ENCODE measurements around the gene HRG.

DNA sequence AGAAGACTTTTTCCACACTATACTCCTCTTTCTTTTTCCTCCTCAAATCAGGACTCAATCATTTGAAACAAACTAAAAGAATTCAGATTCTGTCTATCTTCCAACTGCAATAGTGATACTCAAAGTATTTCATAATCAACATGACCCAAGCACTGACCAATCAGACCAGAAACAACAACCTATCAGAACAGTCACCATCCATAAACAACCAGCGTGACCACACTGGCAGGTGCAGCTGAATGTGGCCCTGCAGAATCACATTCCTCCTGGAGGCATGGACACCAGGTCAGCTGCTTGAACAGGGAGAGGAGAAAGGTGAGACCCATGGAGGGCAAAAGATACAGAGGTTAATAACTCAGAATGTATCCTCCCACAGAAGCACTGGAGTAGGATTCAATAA lies 13.3 kb downstream of the HRG start:
- no peak for TF ChIP-seq CHD1 (IDR thresholded peaks at IDR 0.05; ENCODE audit: low read depth, low read length)
- TF ChIP-seq RFX5 (IDR thresholded peaks at IDR 0.05; ENCODE audit: borderline replicate concordance, low read depth, low read length), result no peak
- TF ChIP-seq, protein P1, sequence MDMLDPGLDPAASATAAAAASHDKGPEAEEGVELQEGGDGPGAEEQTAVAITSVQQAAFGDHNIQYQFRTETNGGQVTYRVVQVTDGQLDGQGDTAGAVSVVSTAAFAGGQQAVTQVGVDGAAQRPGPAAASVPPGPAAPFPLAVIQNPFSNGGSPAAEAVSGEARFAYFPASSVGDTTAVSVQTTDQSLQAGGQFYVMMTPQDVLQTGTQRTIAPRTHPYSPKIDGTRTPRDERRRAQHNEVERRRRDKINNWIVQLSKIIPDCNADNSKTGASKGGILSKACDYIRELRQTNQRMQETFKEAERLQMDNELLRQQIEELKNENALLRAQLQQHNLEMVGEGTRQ (IDR thresholded peaks at IDR 0.05; ENCODE audit: low read length), result no peak
- no peak for TF ChIP-seq EZH2 (IDR thresholded peaks at IDR 0.05; ENCODE audit: low read depth, low read length, severe bottlenecking)
- TF ChIP-seq, protein P2, sequence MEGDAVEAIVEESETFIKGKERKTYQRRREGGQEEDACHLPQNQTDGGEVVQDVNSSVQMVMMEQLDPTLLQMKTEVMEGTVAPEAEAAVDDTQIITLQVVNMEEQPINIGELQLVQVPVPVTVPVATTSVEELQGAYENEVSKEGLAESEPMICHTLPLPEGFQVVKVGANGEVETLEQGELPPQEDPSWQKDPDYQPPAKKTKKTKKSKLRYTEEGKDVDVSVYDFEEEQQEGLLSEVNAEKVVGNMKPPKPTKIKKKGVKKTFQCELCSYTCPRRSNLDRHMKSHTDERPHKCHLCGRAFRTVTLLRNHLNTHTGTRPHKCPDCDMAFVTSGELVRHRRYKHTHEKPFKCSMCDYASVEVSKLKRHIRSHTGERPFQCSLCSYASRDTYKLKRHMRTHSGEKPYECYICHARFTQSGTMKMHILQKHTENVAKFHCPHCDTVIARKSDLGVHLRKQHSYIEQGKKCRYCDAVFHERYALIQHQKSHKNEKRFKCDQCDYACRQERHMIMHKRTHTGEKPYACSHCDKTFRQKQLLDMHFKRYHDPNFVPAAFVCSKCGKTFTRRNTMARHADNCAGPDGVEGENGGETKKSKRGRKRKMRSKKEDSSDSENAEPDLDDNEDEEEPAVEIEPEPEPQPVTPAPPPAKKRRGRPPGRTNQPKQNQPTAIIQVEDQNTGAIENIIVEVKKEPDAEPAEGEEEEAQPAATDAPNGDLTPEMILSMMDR (IDR thresholded peaks at IDR 0.05; ENCODE audit: control extremely low read depth in 1 of 3, insufficient read depth in 1 of 3, low read depth in 1 of 3, low read length in 3 of 3), result no peak
- TF ChIP-seq POLR2AphosphoS5 (IDR thresholded peaks at IDR 0.05; ENCODE audit: low read depth, low read length), result no peak
- TF ChIP-seq RXRA (IDR thresholded peaks at IDR 0.05; ENCODE audit: insufficient read depth, low read depth, low read length), result no peak
- no peak for TF ChIP-seq CBX8 (IDR thresholded peaks at IDR 0.05; ENCODE audit: borderline replicate concordance, low read depth, low read length)
- no peak for TF ChIP-seq YY1 (IDR thresholded peaks at IDR 0.05; ENCODE audit: low read depth, low read length)
- no peak for TF ChIP-seq POLR2A (IDR thresholded peaks at IDR 0.05; ENCODE audit: control extremely low read depth in 1 of 2, low read depth in 2 of 2, low read length in 2 of 2)
- no peak for TF ChIP-seq NRF1 (IDR thresholded peaks at IDR 0.05; ENCODE audit: low read depth, low read length)
- TF ChIP-seq SP1 (IDR thresholded peaks at IDR 0.05; ENCODE audit: low read depth, low read length), result no peak
- TF ChIP-seq KDM1A (IDR thresholded peaks at IDR 0.05; ENCODE audit: borderline replicate concordance, low read length), result no peak
